ENCODE measurements around the gene RASEF.

- TF ChIP-seq CTCF (IDR thresholded peaks at IDR 0.05): no peak
- TF ChIP-seq ZFX (IDR thresholded peaks at IDR 0.05; ENCODE audit: borderline replicate concordance): no peak
Measured at GRCh38 chr9:83060556-83060955, 2.4 kb downstream of the RASEF start.

Data from 22Rv1 (cell line).